HTR-8/SVneo (cell line): ENCODE data around the gene LENG9.
"Not testable (repeated sequence)": the region's sequence is repeated elsewhere in the genome, so short reads cannot be mapped to it uniquely, and the experiment has no call there.

Experiments
- DNase-seq: peaks from one replicate; pipeline ENCODE4 v3.0.0; 2011; ENCODE audit warnings: low spot score, mixed read lengths; ENCODE audit not compliant: insufficient read length
- FAIRE-seq: peaks from 2 replicates; lab custom pipeline; 2011; peaks lifted over from hg19 to GRCh38; lab: Jason Lieb, UNC

LENG9 gene

DNA sequence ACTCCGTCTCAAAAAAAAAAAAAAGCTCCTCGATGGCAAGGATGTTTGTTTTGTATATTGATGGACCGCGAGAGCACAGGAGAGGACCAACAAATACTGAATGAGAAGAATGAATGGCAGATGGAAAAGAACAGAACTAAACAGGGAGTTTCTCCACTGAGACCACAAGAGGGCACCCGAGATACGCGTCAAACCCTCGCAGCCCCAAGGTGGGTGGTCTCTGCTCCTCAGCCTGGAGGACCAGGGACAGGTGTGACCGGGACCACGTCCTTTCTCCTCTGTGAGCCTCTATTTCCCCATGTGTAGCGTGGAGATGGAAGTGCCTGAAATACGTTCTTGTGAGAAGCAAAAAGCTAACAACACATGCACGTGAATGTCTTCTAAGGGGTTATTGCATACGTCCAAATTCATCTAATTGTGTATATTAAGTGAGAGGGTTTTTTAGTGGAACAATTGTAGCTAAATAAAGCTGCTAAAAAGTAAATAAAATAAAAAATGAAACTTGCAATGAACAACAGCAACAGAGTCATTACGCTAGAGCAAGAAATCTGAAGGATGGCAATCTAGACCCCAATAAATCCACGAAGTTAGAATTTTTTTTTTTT is 17.9 kb upstream of the LENG9 start:
- DNase-seq (peak; percentile 53), FAIRE-seq (peak; percentile 58)

DNA sequence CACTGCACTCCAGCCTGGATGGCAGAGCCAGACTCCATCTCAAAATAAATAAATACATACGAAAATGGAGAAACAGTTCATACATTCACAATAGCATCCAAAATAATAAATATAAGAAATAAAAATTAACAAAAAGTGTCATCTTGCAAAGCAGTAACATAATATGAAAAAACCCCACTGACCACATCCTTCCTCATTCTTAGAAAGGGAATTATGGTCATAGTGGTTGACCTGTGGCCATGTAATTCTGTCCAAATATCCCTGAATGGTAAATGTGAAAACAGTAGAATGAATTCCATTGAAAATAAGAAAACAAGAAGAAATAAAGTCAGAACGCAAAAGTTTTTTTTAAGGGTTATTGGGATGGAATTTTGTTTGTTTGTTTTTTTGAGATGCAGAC is 16.5 kb upstream of the LENG9 start:
- FAIRE-seq: no peak
- DNase-seq: no peak

DNA sequence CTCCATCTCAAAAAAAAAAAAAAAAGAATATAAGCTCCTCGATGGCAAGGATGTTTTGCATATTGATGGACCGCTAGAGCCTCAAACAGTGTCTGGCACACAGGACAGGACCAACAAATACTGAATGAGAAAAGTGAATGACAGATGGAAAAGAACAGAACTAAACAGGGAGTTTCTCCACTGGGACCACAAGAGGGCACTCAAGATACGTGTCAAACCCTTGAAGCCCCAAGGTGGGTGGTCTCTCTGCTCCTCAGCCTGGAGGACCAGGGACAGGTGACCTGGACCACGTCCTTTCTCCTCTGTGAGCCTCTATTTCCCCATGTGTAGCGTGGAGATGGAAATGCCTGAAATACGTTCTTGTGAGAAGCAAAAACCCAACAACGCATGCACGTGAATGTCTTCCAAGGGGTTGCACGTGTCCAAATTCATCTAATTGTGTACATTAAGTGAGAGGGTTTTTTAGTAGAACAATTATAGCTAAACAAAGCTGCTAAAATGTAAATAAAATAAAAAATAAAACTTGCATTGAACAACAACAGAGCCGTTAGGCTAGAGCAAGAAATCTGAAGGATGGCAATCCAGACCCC is 15.2 kb upstream of the LENG9 start:
- no peak for FAIRE-seq

DNA sequence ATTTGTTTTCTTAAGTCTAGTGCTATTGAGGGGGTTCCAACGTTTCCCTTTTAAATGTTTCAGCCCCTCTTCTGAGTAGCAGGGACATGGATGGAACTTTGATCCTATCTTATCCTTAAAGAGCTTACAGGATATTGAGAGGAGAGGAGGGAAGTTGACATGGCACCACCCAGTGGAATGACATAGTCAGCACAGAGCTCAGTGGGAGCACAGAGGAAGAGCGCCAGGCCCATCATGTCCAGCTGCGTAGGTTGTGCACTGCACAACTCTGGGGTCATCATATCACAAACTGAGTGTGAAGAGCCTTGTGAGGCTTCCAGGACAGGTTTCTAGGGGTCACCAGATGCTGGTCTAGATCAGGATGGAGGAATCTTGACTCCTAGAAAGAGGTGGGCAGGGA is 14.1 kb upstream of the LENG9 start:
- no peak for DNase-seq
- no peak for FAIRE-seq

More for the DNA sequence above, 15.2 kb upstream of the LENG9 start:
- DNase-seq: peak; percentile 36

DNA sequence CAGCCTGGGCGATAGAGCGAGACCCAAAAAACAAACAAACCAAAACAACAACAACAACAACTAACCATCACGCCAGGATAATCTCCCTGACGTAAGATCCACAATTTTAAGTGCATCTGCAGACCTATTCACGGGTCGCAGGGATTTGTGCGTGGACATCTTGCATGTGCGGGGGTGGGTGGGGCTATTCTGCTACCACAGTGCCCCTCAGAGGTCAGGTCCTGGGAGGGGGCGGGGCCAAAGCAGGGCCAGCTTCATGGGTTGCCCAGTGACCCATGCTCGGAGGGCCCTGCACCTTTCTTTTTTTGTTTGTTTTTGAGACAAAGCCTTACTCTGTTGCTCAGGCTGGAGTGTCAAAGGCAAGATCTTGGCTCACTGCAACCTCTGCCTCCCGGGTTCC is 12.1 kb upstream of the LENG9 start:
- DNase-seq (no peak), FAIRE-seq (no peak)

DNA sequence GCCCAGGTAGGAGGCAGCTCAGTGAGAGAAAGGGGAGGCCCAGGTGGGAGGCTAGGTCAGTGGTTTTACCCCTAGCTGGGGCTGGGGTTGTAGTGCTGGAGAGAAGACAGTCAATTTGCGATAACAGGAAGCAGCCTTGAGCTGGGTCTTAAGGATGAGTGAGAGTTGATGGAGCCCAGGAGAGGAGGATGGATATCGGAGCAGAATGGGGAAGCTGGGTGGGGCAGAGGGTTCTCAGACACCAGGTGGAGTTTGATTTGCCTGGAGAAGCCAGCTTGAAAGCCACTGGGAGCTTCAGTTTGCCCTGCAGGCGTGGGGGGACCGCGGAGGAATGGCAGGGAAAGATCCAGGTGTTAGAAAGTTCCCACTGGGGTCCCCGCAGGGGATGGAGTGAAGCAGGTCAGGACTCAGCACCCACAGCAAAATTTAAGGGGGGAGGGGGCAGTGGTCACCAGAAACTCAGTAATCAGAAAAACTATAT is 10.4 kb upstream of the LENG9 start:
- DNase-seq: no peak
- FAIRE-seq: no peak

DNA sequence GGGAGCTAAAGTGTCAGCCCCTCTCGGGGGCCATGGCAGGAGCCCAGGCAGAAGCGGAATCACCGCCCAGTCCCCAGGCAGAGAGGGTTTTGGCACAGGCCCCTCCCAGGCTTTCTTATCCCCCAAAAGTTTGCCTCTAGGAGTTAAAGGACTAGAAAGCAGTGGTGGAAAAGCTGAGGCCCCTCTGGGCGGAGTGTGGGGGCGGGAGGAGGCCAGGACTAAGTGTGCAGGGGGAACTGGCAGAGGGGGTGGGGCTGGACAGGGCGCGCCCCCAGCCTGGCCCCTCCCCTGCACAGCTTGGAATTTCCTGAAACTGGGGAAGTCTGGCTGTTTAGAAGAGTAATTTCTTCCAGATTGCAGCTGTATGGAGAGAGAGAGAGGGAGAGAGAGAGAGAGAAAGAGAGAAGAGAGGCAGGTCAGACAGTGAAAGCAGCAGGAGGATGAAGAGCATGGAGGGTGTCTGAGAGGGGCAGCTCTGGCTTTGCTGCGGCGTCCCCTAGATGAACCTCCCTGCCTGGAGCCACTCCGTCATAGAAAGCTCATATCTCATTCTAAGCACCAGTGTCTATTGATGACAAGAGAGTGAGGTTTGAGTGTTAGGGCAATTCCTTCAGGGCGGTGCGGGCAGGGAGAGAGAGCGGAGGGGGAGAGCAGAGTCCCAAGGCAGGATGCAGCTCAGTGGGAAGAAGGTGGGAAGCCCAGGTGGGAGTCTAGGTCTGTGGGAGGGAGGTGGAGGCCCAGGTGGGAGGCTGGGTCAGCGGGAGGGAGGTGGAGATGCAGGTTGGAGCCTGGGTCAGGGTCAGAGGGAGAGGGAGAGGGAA is 9.7 kb upstream of the LENG9 start, which contains the start of gene CDC42EP5:
CDC42EP5 (minus strand) TSS at position 226 of the 821 bp plus-strand sequence. CDS start 7,749 bp downstream, outside the sequence.
- FAIRE-seq: peak; percentile 51
- DNase-seq: peak; percentile 79

DNA sequence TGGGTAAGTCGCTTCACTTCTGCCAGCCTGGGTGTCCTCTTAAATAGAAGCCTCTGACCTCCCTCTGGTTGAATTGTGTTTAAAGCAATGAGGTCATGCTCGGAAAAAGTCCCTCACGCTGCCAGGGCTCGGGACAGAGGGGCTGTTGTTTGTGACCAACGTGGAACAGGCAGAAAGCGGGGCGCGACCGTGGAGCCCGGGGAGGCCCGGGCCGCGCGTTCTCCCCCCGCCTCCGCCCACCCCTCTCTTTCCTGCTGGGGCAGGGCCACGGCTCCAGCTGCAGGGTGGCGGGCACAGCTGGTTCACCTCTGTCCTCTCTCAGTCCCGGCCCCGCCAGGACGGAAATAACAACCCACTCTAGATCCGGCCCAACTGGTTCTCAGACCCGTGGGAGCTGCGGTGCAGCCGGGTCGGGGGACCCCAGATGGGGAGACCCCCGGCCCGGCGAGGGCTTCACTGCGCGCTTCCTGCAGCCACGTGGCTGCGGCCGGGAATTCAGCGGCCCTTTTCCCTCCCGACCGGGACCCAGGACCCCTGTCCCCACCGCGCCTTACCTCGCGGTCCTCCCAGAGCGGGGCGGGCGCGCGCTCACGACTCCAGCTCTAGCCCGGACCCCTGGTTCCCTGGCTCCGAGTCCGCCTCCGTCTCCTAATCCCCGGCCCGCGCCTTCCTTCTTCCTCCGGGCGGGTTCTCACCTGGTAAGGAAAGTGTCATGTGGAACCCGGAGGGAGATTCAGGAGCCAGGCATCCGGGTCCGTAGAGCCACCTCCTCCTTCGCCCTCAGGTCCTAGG is 7.6 kb upstream of the LENG9 start:
- FAIRE-seq: no peak

DNA sequence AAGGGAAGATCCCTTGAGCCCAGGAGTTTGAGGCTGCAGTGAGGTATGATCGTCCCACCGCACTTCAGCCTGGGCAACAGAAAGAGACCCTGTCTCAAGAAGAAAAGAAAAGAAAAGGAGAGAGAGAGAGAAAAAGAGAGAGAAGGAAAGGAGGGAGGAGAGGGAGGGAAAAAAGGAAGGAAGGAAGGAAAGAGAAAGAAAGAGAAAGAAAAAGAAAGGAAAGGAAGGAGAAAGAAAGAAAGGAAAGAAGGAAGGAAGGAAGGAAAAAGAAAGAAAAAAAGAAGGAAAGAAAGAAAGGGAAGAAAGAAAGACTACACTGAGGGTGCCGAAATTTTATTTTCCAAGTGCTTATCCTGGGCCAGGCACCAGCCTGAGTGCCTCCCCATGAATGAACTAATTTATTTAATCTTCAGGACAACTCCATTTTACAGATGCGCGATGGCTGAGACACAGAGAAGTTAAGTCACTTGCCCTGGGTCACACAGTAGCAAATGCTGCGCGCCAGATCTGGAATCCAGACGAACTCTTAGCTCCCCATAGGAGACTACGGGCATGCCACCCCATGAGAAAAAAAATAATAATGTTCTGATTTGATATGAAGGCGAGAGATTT is 6.8 kb upstream of the LENG9 start:
- FAIRE-seq (no peak), DNase-seq (no peak)

More for the DNA sequence above, 7.6 kb upstream of the LENG9 start:
- no peak for DNase-seq

DNA sequence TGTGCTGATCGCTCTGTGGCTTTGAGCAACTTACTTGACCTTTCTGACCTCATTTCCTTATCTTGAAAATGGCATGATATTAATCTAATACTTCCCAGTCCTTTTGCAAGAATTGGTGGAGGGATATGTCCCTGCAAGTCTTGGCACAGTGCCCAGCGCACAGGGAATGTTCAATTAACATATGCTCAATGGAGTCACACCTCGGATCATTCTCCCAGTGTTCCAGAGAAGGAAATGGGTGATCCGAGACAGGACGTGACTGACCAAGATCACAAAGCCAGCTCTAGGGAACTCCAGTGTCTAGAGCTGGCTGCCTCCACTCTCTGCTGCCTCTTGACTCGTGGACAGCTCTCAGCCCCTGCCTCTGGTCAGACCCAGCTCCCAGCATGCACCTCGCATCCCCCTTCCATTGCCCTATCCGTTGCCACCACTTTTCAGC is 5.9 kb upstream of the LENG9 start:
- no peak for DNase-seq
- FAIRE-seq: no peak

DNA sequence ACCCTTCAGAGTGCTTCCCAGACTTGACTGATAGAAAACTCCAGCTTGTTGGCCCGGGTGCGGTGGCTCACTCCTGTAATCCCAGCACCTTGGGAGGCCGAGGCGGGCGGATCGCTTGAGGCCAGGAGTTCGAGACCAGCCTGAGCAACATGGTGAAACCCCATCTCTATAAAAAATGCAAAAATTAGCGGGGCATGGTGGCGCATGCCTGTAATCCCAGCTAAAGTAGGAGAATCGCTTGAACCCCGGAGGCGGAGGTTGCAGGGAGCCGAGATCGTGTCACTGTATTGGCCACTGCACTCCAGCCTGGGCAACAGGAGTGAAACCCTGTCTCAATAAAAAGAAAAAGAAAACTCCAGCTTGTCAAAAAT is 2.5 kb upstream of the LENG9 start:
- DNase-seq, FAIRE-seq: not testable (repeated sequence)

DNA sequence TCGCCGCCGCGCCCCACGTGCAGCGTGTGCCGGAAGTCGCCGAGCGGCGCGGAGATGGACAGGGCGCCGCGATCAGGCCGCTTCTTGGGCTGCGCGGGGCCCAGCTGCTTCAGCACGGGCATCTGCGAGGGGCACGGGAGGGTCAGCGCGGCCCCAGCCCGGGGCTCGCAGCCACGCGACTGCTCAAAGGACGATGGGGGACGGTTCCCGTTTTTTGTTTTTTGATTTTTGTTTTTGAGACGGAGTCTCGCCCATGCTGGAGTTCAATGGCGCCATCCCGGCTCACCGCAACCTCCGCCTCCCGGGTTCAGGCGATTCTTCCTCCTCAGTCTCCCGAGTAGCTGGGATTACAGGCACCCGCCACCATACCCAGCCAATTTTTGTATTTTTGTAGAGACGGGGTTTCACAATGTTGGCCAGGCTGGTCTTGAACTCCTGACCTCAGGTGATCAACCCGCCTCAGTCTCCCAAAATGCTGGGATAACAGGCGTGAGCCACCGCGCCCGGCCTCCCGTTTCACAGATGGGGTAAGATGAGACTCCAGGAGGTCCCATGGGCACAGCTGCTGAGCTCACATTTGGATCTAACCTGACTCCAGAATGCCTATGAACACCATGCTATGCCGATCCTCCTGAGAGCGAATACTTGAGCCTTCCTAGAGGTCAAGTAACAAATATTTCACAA is 2.0 kb upstream of the LENG9 start:
- no peak for FAIRE-seq
- DNase-seq: no peak

DNA sequence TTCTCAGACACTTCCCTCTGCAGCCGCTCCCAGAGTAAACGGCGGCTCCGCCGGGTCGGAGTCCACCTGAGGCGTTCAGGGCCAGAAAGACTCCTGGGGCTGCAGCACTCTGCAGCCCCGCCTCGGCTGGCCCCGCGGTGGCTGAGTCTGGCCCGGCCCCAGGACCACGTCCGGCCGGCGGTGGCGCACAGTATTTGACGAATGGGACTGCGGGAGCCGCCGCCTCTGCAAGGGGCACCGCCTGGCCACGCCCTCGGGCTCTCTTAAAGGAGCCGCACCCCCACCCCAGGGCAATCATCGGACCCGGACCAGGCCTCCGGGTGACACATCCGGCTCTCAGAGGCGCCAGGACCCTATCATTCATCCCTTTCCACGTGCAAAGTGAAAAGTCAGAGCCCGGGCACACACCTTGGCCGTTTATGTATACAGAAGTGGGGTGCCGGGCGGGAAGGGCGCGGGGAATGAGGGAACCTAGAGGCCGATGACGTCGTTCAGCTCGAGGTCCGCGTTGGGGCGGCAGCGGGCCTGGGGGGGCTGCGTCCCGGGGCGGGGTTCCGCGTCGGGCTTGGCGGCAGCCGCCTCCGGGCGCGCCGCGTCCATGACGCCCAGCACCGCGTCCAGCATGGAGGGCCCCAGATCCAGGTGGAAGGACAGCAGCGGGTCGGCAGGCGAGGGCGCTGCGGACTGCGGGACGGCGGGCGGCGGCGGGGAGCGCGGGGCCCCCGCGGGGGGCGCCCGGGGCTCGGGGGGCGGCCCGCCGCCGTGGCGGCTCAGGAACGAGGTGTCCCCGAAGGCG is 1.2 kb upstream of the LENG9 start:
- DNase-seq: peak; percentile 87
- no peak for FAIRE-seq

DNA sequence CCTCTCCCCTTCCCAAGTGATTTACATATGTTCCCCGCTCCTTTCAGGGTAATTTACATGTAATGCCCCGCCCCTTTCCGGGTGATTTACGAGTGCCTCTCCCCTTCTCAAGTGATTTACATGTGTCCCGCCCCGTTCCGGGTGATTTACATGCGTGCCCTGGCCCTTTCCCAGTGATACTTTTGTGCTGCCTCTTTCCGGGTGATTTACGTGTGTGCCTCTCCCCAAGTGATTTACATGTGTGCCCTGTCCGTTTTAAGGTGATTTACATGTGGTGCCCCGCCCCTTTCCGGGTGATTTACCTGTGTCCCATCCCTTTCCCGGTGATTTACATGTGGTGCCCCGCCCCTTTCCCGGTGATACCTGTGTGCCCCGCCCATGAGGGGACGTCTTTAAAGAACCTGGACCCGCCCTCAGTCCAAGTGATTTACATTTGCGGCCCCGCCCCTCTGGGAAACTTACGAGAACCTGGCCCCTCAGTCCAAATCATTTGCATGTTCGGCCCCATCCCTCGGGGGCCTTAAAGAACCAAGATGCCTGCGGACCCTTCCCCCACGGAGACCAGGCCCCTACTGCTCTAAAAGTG is 559 bp upstream of the LENG9 start:
- DNase-seq (peak; percentile 69), FAIRE-seq (no peak)

DNA sequence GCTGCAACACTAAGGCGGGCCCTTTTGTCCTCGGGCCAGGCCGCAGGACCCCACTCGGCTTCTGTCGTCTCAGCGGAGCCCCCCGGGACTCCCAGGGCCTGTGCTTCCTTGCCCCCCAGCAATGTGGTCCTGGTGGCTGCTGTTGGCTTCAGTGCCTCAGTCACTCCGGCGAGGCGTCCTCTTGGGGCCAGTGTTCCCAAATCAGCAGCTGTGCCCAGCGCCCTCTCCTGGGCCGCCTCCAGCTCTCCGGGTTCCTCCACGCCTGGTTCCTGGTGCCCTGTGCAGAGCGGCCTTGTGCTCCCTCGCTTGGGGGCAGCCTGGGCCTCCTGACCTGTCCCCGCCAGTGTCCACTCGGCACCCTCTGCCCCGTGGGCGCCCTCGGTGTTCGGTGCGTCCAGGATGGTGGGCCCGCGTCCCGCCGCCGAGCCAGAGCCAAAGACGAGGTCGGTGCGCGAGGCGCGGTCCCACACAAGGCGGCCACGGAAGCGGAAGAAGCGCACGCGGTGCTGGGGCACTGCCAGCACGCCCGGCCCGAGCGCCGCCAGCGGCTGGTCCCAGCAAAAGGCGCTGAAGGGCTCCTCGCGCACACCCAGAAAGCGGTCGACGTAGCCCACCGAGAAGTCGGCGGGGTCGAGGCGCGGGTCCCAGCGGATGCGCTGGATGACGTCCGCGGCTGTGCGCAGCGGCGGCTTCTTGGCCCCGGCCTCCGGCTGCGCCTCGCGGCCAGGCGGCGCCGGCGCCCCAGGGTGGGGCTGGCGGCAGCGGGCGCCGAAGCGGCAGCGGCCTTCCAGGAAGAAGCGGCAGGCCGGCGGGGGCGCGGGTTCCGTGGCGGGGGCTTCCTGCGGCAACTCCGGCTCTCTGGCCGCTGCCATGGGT is 685 bp downstream of the LENG9 start:
- no peak for FAIRE-seq
- DNase-seq: no peak

DNA sequence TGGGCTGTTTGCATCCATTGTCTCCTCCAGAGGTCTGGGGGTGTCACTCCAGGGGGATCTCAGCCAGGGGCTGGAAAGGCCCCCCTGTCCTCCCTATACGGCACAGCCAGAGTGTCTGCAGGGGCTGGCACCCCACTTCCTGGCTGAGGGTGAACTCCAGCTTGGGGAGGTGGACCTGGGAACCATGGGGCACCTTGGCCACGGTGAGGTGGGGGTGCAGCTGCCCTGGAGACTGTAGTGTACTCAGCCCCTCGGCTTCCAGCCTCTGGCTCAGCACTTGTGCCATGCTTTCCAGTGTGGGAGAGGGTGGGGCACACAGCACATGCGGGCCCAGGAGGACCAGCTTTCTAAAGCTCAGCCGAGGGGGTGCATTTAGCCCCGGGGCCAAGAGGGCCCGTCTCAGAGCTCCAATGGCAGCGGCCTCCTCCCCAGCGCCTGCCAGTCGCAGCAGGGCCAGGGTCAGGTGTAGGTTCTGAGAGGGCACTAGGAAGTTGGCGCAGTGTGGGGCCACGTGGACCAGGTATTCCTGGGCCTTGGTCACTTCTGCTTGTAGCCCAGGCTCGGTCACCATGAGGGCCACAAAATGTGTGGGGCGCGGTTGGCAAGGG is 1.4 kb downstream of the LENG9 start:
- FAIRE-seq: no peak
- no peak for DNase-seq

DNA sequence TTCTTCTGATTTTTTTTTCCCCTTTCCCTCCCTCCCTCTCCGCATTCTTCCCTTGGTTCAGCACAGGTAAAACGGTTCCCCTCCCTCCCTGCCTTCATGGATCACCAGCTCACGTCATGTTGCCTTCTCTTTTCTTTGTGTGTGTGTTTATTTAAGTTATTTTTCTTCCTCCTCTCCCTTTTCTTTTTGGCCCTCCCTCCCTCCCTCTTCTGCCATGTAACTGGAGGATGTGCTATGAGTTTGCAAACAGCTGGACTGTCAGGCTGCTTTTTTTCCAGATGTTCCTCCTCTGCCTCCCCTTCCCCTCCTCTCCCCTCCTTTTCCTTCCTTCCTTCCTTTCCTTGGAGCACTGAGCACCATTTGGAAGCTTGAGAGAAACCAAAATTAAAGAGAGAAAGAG is 2.0 kb downstream of the LENG9 start:
- no peak for DNase-seq
- no peak for FAIRE-seq
